A549 treated with RU486 at 1 μM for 4 hours (cell line): Measurements from ENCODE around the gene DYNC1I2. TPM values are rescaled to one million over a fixed set of nuclear protein-coding genes. Genes with fewer than 3 reads are reported as not detected.

Experiments used
- total RNA-seq: library from RNA; stranded (reverse); fragments of 200-300 nt; extraction: Qiagen RNA extraction; gene quantifications from 5 replicates; pipeline ENCODE4 v1.2.3, GENCODE V29; 2022; ENCODE audit warnings: low read depth

Gene DYNC1I2
- total RNA-seq: 52.2 to 77.4 TPM (median 71.9 TPM) in 5 replicates

DNA sequence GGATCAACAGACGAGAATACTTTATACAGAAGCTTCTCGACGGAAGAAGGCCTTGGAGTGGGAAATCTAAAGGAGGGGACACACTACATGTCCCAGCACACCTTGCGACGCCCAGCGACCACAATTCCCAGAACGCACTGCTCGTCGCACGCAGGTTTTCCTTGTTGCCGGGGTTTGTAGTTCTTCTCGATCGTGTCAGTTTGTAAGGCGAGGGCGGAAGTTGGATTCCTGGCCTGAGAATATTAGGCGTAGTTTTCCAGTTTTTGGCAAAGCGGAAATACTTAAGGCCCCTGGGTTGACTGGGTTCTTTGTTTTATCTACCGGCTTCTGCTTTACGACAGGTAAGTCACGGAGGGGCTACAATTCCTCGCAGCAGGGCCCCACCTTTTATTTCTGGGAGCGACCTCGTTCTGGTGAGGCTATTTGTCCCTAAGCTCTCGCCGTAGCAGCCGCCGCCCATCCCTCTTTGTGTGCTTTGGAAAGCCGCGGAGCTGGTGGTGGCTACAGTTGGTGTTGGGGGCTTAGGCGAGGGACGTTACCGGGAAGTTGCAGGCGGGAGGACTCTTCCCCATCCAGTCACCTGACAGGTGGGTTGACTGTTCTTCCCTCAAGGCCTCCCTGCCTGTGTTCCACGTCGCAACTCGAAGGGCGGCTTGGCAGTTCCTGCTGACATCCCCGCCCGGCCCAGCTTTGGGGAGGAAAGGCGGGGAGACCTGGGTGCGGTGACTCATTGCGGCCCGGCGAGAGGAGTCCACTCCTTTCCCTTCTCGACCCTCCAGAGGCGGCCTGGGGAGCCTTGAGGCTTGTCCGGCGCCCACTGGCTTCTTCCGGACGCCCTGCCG is at the start of gene DYNC1I2:
TSS of gene DYNC1I2 (plus strand) at position 183 of the 842 bp plus-strand sequence. CDS start 2,687 bp downstream, outside the sequence.

Other genes with a start within 250 kb of the DYNC1I2 start
- gene CYBRD1, start 165.0 kb upstream of the DYNC1I2 start, total RNA-seq: 26.5 to 35.6 TPM (median 31.6 TPM) in 5 replicates
- 13.3 to 14.3 TPM (median 13.9 TPM) in 5 replicates for gene SLC25A12, start 206.8 kb downstream of the DYNC1I2 start, total RNA-seq
- gene HAT1, start 235.0 kb downstream of the DYNC1I2 start, total RNA-seq: 41.1 to 90.4 TPM (median 74.5 TPM) in 5 replicates